Measurements from ENCODE around the gene MRPL44. TPM values are rescaled to one million over a fixed set of nuclear protein-coding genes. Genes with fewer than 3 reads are reported as not detected.

MRPL44 gene
- total RNA-seq: 10 to 100 TPM; 25.8 to 40.6 (median 33.7) TPM

- ATAC-seq: peak; percentile 96 to 97
- Histone ChIP-seq H3K9me3 (no peaks in the 10 kb centered on the region), H3K27me3 (no peaks in the 10 kb centered on the region), H3K36me3 (peaks cover 0 to 15% of the 10 kb centered on the region in 2 donors), H3K4me3 (peak within 1 kb of the TSS; percentile 89 to 100 (median 96)), H3K4me1 (peaks cover 40 to 50% of the 10 kb centered on the region in 2 donors), H3K27ac (peak within 1 kb of the TSS; percentile 82 to 94 (median 87))
- intact Hi-C loops (cut with DNase I; ENCODE audit: low total_unique reads) (loop anchor here (1.0 to 10.0 kb wide), 2 partner anchors 12 to 1302 kb away; partner anchors contain the start of genes FARSB and WDFY1), in situ Hi-C loops (cut with MboI; ENCODE audit: low sequenced_read_pairs in 4 of 4) (loop anchor here in 3 of 4 donors (25.0 kb wide), 2 partner anchors 605 to 630 kb away; partner anchors contain the start of gene CUL3 (in 2 of the 3))
- DNase-seq: peak; percentile 93 to 94
- TF ChIP-seq CTCF (IDR thresholded peaks at IDR 0.05 in 4 of 5, conservative IDR thresholded peaks at IDR 0.05 in 1 of 5) (peak in 3 of 5 experiments; percentile 20 to 29 (median 20)), POLR2A (IDR thresholded peaks at IDR 0.05) (peak; percentile 75)
Measured at GRCh38 chr2:223957092-223957851, at the start of gene MRPL44. Gene MRPL44, plus strand, starts transcription at chr2:223957463. Its CDS starts 10 bp downstream, at chr2:223957473.

- TF ChIP-seq POLR2A (IDR thresholded peaks at IDR 0.05): no peak
- Histone ChIP-seq H3K27me3 (no peaks in the 10 kb centered on the region), H3K4me1 (peaks cover 7 to 16% of the 10 kb centered on the region in 2 donors), H3K27ac (no peak overlapping the region), H3K9me3 (no peaks in the 10 kb centered on the region), H3K36me3 (no peaks in the 10 kb centered on the region), H3K4me3 (no peak overlapping the region)
- intact Hi-C loops (cut with DNase I; ENCODE audit: low total_unique reads) (no loop called here), in situ Hi-C loops (cut with MboI; ENCODE audit: low sequenced_read_pairs in 4 of 4) (no loop called here)
- DNase-seq (no peak), ATAC-seq (no peak)
Measured at GRCh38 chr2:223908304-223908998, 48.8 kb upstream of the MRPL44 start.

- DNase-seq: no peak
- H3K27ac ChIP-seq: peak overlapping the region in 1 of 4 donors; percentile 20
- intact Hi-C loops (cut with DNase I; ENCODE audit: low total_unique reads) (no loop called here), in situ Hi-C loops (cut with MboI; ENCODE audit: low sequenced_read_pairs in 4 of 4) (no loop called here)
- H3K27me3 ChIP-seq: no peaks in the 10 kb centered on the region
- peak in 1 of 2 donors; percentile 44 for ATAC-seq
- no peaks in the 10 kb centered on the region for H3K36me3 ChIP-seq
- H3K9me3 ChIP-seq: no peaks in the 10 kb centered on the region
- no peak overlapping the region for H3K4me3 ChIP-seq
- no peak for TF ChIP-seq CTCF (IDR thresholded peaks at IDR 0.05 in 4 of 5, conservative IDR thresholded peaks at IDR 0.05 in 1 of 5)
- no peak for TF ChIP-seq POLR2A (IDR thresholded peaks at IDR 0.05)
- H3K4me1 ChIP-seq: peaks cover 7 to 16% of the 10 kb centered on the region in 2 donors
Measured at GRCh38 chr2:223909001-223909741, 48.1 kb upstream of the MRPL44 start.

- intact Hi-C loops (cut with DNase I; ENCODE audit: low total_unique reads): no loop called here
- H3K36me3 ChIP-seq: no peaks in the 10 kb centered on the region
- ATAC-seq: no peak
- no peaks in the 10 kb centered on the region for H3K27me3 ChIP-seq
- no peak for TF ChIP-seq POLR2A (IDR thresholded peaks at IDR 0.05)
- TF ChIP-seq CTCF (IDR thresholded peaks at IDR 0.05 in 4 of 5, conservative IDR thresholded peaks at IDR 0.05 in 1 of 5): no peak
- in situ Hi-C loops (cut with MboI; ENCODE audit: low sequenced_read_pairs in 4 of 4): no loop called here
- H3K4me3 ChIP-seq: no peak overlapping the region
- no peaks in the 10 kb centered on the region for H3K9me3 ChIP-seq
- no peak for DNase-seq
- H3K4me1 ChIP-seq: peaks cover 6 to 9% of the 10 kb centered on the region in 2 donors
- no peak overlapping the region for H3K27ac ChIP-seq
Measured at GRCh38 chr2:223914324-223914723, 42.9 kb upstream of the MRPL44 start.
